GM12872 (cell line): Measurements from ENCODE around the gene GLRX.

Experiments used
- CTCF ChIP-seq: IDR thresholded peaks from 3 replicates; pipeline ENCODE4 v1.5.1; 2011; ENCODE audit warnings: low read depth, mild to moderate bottlenecking, low read length, moderate library complexity; ENCODE audit not compliant: insufficient read depth

The GLRX gene

DNA sequence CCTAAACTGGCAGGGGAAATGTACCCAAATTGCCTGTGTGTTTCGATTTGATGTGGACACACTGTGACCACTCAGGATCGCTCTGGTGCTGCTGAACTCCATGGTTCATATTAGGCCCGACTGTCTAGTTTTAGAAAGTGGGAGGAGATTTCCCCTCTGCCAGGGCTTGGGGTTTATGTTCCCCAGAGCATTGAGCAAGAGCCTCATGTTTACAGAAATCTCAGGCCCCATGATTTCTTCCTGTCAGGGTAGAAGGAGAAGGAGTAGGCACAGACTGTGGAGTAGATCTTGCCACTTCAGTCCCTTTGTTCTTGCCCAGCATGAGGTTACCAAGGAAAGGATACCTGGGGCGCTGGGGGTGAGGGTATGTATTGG, 40.8 kb upstream of the GLRX start:
- TF ChIP-seq CTCF = no peak

- no peak for TF ChIP-seq CTCF
Observed at GRCh38 chr5:95862671-95863382, 40.3 kb upstream of the GLRX start.

DNA sequence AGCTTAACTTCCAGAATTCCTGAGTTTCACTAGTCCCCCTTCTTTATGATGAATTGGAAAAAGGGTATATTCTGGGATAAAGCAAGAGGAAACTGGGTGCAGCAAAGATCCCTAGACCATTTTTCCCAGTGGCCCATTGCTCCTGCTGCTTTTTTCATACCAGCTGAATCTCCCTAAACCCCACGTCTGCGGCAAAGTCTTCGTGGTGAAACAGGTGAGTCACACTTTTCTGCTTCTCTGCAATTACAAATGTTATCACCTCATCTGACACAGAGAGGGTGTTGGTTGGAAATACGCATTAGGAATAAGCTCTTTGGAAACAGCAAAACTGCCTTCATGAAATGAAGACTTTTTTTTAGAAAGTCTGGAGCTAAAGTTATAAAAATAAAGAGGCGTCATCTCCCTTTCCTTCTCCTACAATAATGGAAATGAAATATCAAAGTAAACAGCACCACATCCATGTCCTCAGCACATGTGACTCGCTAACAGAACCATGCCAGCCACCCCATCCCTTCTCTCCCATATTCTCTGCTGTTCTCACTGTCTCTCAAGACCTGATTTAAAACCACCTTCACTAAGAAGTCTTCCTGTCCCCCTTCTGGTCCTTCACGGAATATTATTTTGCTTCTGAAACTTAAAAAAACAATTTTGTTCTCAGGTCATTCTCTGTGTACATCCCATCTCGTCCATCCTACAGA, 39.5 kb upstream of the GLRX start:
- TF ChIP-seq CTCF = no peak

DNA sequence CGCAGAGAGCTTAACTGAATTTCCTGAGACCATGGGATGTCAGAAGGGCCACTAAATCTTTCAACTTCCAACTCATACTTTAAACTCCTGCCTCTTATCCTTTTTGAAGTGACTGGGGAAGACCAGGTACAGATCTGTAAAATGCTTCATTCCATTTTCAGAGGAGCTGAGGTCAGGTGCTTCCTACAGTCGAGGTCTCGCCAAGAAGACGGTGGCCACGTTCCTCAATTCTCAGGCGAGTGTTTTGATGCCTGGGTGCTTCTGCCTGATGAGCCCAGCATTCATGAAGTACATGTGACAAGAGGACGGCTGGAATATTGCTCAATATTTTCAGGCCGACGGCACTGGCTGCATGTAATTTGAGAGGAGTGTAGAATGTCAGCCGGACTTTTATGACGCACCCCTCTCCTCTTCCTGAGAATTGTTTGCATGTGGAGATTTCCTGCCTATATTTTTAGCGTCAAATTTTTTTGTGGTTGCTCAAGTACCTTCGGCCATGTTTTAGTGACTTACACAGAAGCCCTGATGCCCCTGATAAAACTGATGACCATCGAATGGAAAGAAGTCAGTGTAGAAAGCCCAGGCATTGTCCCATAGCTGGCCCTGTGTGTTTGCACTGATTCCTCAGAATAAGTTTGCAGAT, 38.8 kb upstream of the GLRX start:
- no peak for TF ChIP-seq CTCF

- TF ChIP-seq CTCF = no peak
Observed at GRCh38 chr5:95859661-95860060, 37.1 kb upstream of the GLRX start.

GRCh38 chr5:95858661-95859595, 36.4 kb upstream of the GLRX start:
- TF ChIP-seq CTCF = peak; percentile 93

- TF ChIP-seq CTCF = no peak
Observed at GRCh38 chr5:95858023-95858461, 35.5 kb upstream of the GLRX start.
